ENCODE data around the gene USH1C.

USH1C gene

DNA sequence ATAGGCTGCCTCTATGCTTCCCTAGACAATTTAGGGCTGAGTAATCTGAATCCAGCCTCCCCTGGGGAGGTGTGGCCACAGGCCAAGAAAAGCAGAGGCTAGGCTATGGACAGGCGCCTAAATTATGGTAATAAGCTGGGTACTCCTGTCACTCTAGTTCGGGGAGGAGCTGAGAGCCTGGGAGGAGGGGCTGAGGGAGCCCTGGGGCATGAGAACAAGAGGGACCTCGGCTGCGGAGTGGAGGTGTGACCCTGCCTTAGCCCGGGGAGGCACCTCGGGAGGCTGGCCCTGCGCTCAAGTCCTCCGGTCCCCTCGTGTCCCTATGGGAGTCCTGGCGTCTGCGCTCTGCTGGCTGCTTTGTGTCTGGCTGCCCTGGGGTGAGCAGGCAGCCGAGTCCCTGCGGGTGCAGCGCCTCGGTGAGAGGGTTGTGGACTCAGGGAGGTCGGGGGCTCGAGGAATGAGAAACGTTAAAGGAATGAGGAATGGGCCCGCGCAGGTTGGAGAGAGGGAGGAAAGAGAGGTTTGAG lies 2.9 kb upstream of the USH1C start, which contains the start of gene OTOG:
OTOG (plus strand) TSS at position 209 of the 527 bp plus-strand sequence; CDS start at position 323, 114 bp downstream.
- DNase-seq (ENCODE audit: low read depth) = no peak

GRCh38 chr11:17546240-17546639 lies 2.0 kb upstream of the USH1C start:
- DNase-seq (ENCODE audit: low read depth) = no peak

- no peak for DNase-seq (ENCODE audit: low read depth)
Measured at GRCh38 chr11:17543574-17544180, 539 bp downstream of the USH1C start.

- DNase-seq (ENCODE audit: low read depth) = no peak
Measured at GRCh38 chr11:17543041-17543440, 1.2 kb downstream of the USH1C start.

GRCh38 chr11:17542249-17542648 lies 2.0 kb downstream of the USH1C start:
- no peak for DNase-seq (ENCODE audit: low read depth)

- DNase-seq (ENCODE audit: low read depth) = no peak
Measured at GRCh38 chr11:17541330-17541885, 2.8 kb downstream of the USH1C start.

GRCh38 chr11:17540807-17541206 lies 3.4 kb downstream of the USH1C start:
- no peak for DNase-seq (ENCODE audit: low read depth)

DNA sequence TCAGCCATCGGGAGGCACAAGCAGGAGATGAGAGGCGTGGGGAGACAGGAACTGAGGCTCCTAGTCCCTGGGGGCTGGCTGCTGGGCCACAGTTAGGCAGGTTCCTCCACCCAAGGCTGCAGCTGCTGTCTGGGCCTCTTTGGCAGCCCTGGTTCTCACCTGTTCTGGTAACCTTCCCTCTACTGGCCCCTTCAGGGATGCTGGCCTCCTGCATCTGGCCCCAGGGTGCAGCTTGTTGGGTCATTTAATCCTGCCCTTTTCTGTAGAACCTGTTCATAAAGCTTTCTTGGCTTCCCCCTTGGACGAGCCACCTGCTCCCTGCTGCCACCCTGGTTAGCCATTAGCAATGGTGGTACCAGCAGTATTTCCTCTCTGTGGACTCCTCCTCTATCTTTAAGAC lies 5.5 kb downstream of the USH1C start:
- DNase-seq (ENCODE audit: low read depth) = no peak

DNA sequence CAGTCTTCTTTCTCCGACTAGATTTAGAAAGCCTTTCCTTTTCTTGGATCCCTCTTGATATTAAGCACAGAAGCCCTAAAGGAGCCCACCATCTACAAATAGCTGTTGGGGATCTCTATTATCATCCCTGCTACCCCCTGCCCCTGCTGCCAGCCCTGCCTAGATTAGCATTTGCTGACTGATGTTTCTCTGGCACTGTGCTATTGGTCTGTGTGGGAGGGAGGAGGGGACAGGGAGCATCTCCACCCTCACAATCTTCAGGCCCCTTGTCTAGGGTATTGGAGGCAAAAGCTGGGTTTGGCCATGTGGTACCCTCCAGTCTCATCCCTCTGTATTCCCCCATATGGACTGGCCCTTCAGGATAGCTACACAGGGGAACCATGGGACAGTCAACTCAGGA lies 6.2 kb downstream of the USH1C start:
- no peak for DNase-seq (ENCODE audit: low read depth)

GRCh38 chr11:17537261-17537660 lies 7.0 kb downstream of the USH1C start:
- DNase-seq (ENCODE audit: low read depth) = no peak

DNA sequence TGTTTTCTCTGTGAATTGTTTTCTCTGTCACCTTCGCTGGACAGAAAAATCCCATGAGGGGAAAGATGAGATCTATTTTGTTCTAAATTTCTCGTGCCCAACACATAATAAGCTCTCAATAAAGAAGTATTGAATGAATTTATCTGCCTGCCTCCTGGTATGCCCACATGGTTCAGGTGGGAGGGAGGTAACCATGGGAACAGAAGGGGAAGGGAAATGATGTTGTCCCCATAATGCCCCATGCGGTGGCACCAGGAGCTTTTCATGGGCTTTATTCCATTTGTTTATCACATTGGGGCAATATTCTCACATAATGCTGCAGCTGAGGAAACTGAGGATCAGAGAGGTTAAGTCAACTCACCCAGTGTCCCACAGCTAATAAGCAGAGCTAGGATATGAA lies 8.7 kb downstream of the USH1C start:
- no peak for DNase-seq (ENCODE audit: low read depth)

- DNase-seq (ENCODE audit: low read depth) = no peak
Measured at GRCh38 chr11:17533778-17534415, 10.3 kb downstream of the USH1C start.

DNA sequence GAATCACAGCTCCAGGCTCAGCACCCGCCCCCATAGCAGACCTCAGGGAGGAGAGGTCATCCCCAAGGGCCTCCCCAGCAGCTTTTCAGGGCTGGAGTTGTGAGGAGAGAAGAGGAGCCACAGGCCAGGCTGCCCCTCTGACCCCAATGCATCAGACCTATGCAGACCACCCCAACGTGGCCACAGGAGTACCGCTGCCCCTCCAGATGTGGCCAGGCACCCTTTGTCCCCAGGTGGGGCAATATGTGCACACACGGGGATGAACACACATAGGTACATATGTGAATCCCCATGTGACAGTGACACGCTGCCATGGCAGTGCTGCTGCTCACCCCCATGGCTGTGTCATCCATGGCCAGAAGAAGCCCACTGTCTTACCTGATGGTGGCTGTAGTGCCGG lies 10.9 kb downstream of the USH1C start:
- no peak for DNase-seq (ENCODE audit: low read depth)

- DNase-seq (ENCODE audit: low read depth) = no peak
Measured at GRCh38 chr11:17532784-17533183, 11.4 kb downstream of the USH1C start.

- no peak for DNase-seq (ENCODE audit: low read depth)
Measured at GRCh38 chr11:17531636-17532113, 12.5 kb downstream of the USH1C start.

DNA sequence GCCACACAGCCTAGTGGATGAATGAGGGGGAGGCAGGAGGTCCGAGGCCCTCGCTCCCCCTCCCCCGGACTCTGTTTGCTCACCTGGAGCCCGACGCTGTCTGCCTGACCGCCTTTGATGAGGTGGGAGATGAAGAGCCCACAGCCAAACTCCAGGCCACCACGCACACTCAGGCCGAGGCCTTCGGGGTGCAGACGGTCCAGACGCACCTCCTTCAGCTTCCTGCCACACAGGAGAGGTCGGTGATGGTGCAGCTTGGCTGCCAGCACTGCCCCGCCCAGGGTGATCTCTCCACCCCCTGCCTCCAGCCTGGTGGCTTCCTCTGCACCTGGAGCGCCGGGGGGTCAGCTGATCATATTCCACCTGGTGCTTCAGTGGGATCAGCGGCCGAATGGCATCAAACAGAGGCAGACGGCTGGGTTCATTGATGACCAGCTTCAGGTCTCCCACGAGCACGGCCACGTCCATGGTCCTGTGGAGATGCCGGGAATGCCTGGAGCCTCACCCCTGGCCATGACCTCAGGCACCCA lies 13.1 kb downstream of the USH1C start:
- no peak for DNase-seq (ENCODE audit: low read depth)

GRCh38 chr11:17529844-17530185 lies 14.4 kb downstream of the USH1C start:
- DNase-seq (ENCODE audit: low read depth) = no peak

DNA sequence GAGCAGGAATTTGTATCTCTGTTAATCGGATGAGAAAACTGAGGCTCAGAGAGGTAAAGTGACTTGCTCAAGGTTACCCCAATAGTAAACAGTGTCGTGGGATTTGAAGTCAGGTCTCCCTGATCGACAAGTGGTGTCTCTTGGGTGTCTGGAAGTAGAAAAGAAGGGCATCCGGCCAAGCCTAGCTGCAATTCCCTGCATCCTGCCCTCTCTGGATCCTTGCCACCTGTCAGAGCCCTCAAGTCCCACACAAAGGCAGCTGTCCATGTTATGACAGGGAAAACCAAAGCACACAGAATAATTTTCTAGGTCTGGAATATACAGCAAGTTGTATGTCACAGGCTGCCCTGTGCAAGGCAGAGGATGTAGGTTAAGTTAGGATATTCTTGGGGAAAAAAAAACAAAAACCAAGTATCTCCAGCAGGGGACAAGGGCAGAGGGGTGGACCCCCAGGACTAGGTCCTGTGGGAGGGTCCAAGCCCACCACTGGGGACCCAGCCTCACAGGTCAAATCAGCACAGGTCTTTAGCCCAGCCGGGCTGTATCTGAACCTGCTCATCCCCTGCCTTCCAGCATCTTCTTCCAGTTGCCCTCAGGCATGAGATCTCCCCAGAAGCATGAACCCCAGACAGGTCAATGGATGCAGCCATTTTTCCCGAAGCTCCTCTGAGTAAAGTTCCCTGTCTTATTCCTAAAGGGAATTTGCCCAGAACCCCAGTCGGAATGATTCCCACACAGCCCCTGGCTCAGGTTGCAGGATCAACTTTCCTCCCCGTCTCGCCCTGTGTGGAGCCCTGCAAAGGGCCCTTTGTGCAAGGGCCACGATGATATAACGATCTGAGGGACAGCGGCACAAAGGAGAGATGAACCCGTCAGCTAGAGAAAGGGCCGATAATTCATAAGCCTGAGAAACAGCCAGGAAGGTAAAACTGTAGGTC lies 15.0 kb downstream of the USH1C start:
- DNase-seq (ENCODE audit: low read depth) = no peak

DNA sequence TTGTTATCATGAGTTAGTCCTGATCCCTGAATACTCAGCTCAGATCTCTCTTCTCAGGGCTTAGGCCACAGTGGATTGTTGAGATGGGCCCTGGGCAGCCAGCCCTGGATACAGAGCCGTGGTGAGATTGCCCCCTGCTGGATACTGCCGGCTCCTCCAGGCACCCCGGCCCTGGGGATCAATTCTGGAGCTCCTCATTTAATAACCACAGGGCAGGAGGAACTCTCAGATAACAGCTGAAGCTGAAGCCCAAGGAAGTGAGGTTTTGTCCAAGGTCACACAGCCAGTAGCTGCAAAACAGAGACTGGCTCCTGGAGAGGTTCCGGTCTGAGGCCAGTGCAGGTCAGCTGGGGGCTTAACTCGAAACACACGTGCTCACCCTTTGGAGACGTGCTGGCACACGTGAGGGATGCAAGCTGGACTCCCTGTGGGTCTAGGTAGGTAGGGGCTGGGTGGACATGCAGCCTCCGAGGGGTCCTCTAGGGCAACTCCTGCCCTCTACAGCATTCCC lies 16.0 kb downstream of the USH1C start:
- no peak for DNase-seq (ENCODE audit: low read depth)

GRCh38 chr11:17527628-17527995 lies 16.6 kb downstream of the USH1C start:
- DNase-seq (ENCODE audit: low read depth) = no peak

DNA sequence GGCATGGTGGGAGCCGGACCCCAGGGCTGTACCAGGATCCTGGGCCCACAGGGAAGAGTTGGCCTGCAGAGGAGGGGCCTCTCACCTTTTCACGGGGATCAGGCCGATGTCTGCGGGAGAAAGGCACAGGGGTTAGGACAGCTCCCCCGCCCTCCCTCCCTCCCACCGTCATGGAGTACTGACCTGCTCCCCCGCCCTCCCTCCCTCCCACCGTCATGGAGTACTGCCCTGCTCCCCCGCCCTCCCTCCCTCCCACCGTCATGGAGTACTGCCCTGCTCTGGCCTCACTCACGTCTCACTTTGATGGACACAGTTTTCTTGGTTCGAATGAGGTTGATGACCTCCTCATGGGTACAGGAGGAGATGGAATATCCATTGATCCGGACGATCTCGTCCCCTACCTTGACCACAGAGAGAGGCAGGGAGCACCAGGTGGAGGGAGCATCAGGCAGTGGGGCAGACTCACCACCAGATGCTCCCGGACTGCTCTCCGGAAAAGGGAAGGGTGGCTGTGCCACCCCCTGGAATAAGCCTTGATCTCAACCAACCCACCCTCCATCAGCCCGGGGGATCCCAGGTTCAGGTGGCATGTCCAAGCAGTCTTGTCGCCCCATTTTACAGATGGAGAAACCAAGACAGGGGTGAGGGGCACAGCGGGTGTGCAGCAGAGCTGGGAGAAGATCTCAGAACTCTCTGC lies 17.1 kb downstream of the USH1C start:
- no peak for DNase-seq (ENCODE audit: low read depth)

Data from T-helper 22 cell (primary cell).